Gastrocnemius medialis (tissue), 4 donors: ENCODE data around the gene MRPL39. TPM values are rescaled to one million over a fixed set of nuclear protein-coding genes. Genes with fewer than 3 reads are reported as not detected.

Experiments used
- ATAC-seq, 2 donors: fragments of 150-250 bp; one replicate each; pipeline ENCODE4 v1.9.1; 2016
- DNase-seq, 2 donors: peaks; one replicate each; pipeline ENCODE4 v3.0.0-alpha.2; 2019
- H3K27ac ChIP-seq, 4 donors: fragments of 200-600 bp; sonication (generic); 1 replicate in 1 of 4; 2 replicates in 3 of 4; pipeline ENCODE4 v1.5.1; 2016 to 2018; ENCODE audit warnings: mild to moderate bottlenecking in 2 of 4, moderate library complexity in 1 of 4
- H3K27me3 ChIP-seq, 3 donors: fragments of 200-600 bp; sonication (generic) in 2 of 3; 1 replicate in 1 of 3; 2 replicates in 2 of 3; pipeline versions ENCODE4 v1.5.1 to v1.6.0; 2016 to 2019; ENCODE audit warnings: mild to moderate bottlenecking in 1 of 3, moderate library complexity in 1 of 3
- H3K36me3 ChIP-seq, 2 donors: fragments of 200-600 bp; sonication (generic) in 1 of 2; one replicate each; pipeline ENCODE4 v1.5.1; 2017 to 2018
- H3K4me1 ChIP-seq, 2 donors: fragments of 200-600 bp; sonication (generic) in 1 of 2; one replicate each; pipeline ENCODE4 v1.5.1; 2016 to 2017; ENCODE audit warnings: mild to moderate bottlenecking in 2 of 2
- H3K4me3 ChIP-seq, 4 donors: fragments of 200-600 bp; sonication (generic) in 3 of 4; 1 replicate in 1 of 4; 2 replicates in 3 of 4; pipeline ENCODE4 v1.5.1; 2016 to 2019; ENCODE audit warnings: mild to moderate bottlenecking in 2 of 4
- H3K9me3 ChIP-seq, 3 donors: fragments of 200-600 bp; sonication (generic) in 2 of 3; 1 replicate in 1 of 3; 2 replicates in 2 of 3; pipeline ENCODE4 v1.5.1; 2016 to 2019
- POLR2A ChIP-seq, 2 donors: fragments of 450-650 bp; IDR thresholded peaks; one replicate each; pipeline ENCODE4 v1.6.1; 2017; ENCODE audit warnings: antibody characterized with exemption in 2 of 2, mild to moderate bottlenecking in 2 of 2, moderate library complexity in 2 of 2
- in situ Hi-C, 4 donors: fragments of 200-750 bp; cut with MboI; loops; one replicate each; pipeline versions ENCODE4 v1.15.0 to v1.8.0; 2017; ENCODE audit warnings: low sequenced_read_pairs in 4 of 4
- intact Hi-C: fragments of 100-400 bp; cut with DNase I; formaldehyde crosslinking; loops from one replicate; pipeline ENCODE4 v1.15.1; 2023; ENCODE audit warnings: low total_unique reads
- total RNA-seq, 4 donors: library from RNA; depleted of rRNA; stranded (reverse); fragments of >200 nt; gene quantifications; one replicate each; pipeline versions ENCODE4 v1.1.0 to v1.2.3, GENCODE V29; 2016
- TF ChIP-seq, protein P1 (sequence below), 5 experiments: fragments of 450-650 bp in 3 of 5; fragments of 200-600 bp in 2 of 5; sonication (generic) in 2 of 5; IDR thresholded peaks in 4 of 5; conservative IDR thresholded peaks in 1 of 5; 1 replicate in 4 of 5; 2 replicates in 1 of 5; pipeline ENCODE4 v1.5.1; 2016 to 2019; ENCODE audit warnings: antibody characterized with exemption in 5 of 5, mild to moderate bottlenecking in 3 of 5, moderate library complexity in 3 of 5

The MRPL39 gene
- total RNA-seq, 4 donors from 2014 or later: 27.1 to 56.6 (median 39.0) TPM

DNA sequence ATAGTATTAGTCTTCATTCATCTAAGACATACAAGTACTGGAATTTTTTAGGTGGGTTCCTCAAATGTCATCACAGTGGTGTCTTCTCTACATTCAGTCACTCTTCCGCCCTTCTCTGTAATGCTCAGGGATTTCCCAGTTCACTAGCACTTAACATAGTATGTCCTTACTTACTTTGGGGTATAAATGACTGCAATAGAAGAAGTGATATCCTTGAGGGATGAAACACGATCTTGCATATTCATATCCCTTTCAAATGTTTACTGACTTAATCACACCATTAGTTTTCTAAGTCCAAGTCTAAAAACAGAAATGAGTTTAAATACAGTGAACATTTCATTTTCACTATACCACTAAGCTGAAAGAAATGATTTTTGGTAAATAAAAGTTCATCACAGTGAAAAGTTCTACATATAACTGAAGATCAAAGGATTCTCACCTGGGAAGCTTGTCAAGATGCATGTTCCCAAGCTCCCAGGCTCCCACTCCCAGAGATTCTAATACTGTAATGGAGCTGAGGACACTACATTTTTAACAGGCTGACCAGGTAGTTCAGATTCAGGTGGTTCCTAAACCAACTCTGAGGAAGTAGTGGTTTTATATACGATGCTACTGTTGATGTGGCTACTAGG is 29.7 kb downstream of the MRPL39 start:
- no peaks in the 10 kb centered on the region for H3K27me3 ChIP-seq

DNA sequence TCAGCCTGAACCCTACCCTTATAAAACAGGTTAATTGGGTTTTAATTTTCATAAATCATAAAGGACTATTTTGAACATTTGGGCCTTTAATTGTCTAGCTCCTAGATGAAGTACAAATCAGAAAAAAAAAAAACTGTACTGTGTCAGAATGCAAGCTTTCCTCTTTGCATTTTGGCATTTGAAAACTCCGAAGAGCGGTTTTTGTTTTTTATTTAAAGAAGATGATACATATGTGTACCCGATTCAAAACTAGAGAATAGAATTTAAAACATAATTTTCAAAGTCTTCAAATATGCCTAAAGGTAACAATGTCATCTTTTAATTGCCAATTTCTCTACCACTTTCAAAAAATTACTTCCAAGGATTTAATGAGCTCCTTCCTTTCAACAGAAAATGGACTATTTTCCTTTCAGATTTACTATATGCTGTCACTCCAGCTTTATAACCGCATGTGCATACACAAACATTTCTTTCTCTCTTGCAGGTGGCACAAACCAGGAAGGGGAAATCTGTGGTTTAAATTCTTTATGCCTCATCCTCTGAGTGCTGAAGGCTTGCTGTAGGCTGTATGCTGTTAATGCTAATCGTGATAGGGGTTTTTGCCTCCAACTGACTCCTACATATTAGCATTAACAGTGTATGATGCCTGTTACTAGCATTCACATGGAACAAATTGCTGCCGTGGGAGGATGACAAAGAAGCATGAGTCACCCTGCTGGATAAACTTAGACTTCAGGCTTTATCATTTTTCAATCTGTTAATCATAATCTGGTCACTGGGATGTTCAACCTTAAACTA is 33.7 kb downstream of the MRPL39 start:
- DNase-seq: no peak
- no peak for ATAC-seq
- Histone ChIP-seq H3K27me3 (no peaks in the 10 kb centered on the region), H3K36me3 (no peaks in the 10 kb centered on the region), H3K4me1 (no peaks in the 10 kb centered on the region), H3K9me3 (no peaks in the 10 kb centered on the region), H3K27ac (no peak overlapping the region), H3K4me3 (no peak overlapping the region)
- TF ChIP-seq POLR2A (IDR thresholded peaks at IDR 0.05): no peak
- TF ChIP-seq, protein P1, sequence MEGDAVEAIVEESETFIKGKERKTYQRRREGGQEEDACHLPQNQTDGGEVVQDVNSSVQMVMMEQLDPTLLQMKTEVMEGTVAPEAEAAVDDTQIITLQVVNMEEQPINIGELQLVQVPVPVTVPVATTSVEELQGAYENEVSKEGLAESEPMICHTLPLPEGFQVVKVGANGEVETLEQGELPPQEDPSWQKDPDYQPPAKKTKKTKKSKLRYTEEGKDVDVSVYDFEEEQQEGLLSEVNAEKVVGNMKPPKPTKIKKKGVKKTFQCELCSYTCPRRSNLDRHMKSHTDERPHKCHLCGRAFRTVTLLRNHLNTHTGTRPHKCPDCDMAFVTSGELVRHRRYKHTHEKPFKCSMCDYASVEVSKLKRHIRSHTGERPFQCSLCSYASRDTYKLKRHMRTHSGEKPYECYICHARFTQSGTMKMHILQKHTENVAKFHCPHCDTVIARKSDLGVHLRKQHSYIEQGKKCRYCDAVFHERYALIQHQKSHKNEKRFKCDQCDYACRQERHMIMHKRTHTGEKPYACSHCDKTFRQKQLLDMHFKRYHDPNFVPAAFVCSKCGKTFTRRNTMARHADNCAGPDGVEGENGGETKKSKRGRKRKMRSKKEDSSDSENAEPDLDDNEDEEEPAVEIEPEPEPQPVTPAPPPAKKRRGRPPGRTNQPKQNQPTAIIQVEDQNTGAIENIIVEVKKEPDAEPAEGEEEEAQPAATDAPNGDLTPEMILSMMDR (IDR thresholded peaks at IDR 0.05 in 4 of 5, conservative IDR thresholded peaks at IDR 0.05 in 1 of 5): no peak
- intact Hi-C loops (no loop called here), in situ Hi-C loops (no loop called here)

More for the DNA sequence above, 29.7 kb downstream of the MRPL39 start:
- H3K27ac ChIP-seq: no peak overlapping the region
- no peak for TF ChIP-seq POLR2A (IDR thresholded peaks at IDR 0.05)
- TF ChIP-seq, protein P1 (IDR thresholded peaks at IDR 0.05 in 4 of 5, conservative IDR thresholded peaks at IDR 0.05 in 1 of 5): no peak
- H3K4me1 ChIP-seq: no peaks in the 10 kb centered on the region
- in situ Hi-C loops (no loop called here), intact Hi-C loops (no loop called here)
- no peak for ATAC-seq
- no peak overlapping the region for H3K4me3 ChIP-seq
- no peak for DNase-seq
- H3K36me3 ChIP-seq: peaks cover 0 to 5% of the 10 kb centered on the region in 2 donors
- H3K9me3 ChIP-seq: no peaks in the 10 kb centered on the region

DNA sequence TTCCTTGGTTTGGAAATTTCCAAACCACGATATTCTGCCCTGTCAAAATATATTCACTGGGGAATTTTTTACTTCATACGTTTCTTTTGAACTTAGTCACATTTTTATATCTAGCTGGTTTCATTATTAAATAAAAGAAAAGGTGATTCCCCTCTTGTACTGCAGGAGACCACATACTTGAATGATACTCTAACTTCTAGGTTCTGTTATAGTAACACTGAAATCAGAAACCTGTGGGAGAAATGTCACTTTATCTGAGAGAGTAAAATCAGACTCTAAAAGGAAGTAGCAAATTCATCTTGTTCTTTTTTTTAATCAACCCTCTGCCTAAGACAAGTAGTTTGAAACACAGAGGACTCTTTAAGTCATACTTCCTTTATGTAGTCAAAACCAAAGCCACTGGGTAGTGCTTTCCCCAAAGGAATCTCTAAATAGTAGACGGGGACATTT is 34.4 kb downstream of the MRPL39 start:
- no peaks in the 10 kb centered on the region for H3K4me1 ChIP-seq
- ATAC-seq: no peak
- in situ Hi-C loops: no loop called here
- no peaks in the 10 kb centered on the region for H3K27me3 ChIP-seq
- H3K36me3 ChIP-seq: no peaks in the 10 kb centered on the region
- intact Hi-C loops: no loop called here
- H3K4me3 ChIP-seq: no peak overlapping the region
- no peak overlapping the region for H3K27ac ChIP-seq
- H3K9me3 ChIP-seq: no peaks in the 10 kb centered on the region
- no peak for TF ChIP-seq POLR2A (IDR thresholded peaks at IDR 0.05)
- TF ChIP-seq, protein P1 (IDR thresholded peaks at IDR 0.05 in 4 of 5, conservative IDR thresholded peaks at IDR 0.05 in 1 of 5): no peak
- no peak for DNase-seq

DNA sequence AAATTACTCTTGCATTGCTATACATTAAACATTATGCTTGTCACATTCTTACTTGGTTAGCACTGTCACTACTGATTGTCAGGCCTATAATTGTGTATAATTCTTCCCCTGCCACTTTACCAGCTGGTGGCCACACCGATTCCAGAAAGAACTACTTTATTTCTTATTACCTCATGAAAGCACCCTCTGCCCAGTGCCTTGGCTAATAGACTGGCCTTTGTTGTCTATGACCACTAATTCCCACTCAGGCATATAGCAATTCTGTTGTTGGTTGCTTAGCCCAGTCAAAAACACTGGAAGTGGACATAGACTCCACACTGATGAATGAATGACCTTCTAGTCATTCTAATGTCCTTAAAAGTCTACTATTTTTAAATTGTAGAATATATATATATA is 35.6 kb downstream of the MRPL39 start:
- in situ Hi-C loops (no loop called here), intact Hi-C loops (no loop called here)
- Histone ChIP-seq H3K9me3 (no peaks in the 10 kb centered on the region), H3K4me1 (no peaks in the 10 kb centered on the region), H3K4me3 (no peak overlapping the region), H3K27ac (no peak overlapping the region), H3K36me3 (peaks cover 0 to 4% of the 10 kb centered on the region in 2 donors), H3K27me3 (no peaks in the 10 kb centered on the region)
- no peak for ATAC-seq
- TF ChIP-seq, protein P1 (IDR thresholded peaks at IDR 0.05 in 4 of 5, conservative IDR thresholded peaks at IDR 0.05 in 1 of 5): no peak
- DNase-seq: no peak
